HFFc6 (cell line): ENCODE data around the gene PID1. TPM values are rescaled to one million over a fixed set of nuclear protein-coding genes. Genes with fewer than 3 reads are reported as not detected.
A peak's percentile ranks its signal among the peaks of the same experiment; 100 is the strongest.

Source experiments
- DNase-seq: peaks from one replicate; pipeline ENCODE4 v3.0.0-alpha.2; 2018
- H3K27ac Mint-ChIP-seq: 2 replicates; pipeline ENCODE4 v1.8.0; 2020; ENCODE audit warnings: mild to moderate bottlenecking, mixed read lengths
- H3K27me3 Mint-ChIP-seq: 2 replicates; pipeline ENCODE4 v1.8.0; 2021; ENCODE audit warnings: mild to moderate bottlenecking, moderate library complexity, mixed read lengths; ENCODE audit not compliant: insufficient read depth
- H3K36me3 Mint-ChIP-seq: 2 replicates; pipeline ENCODE4 v1.8.0; 2021; ENCODE audit warnings: low read depth, mixed read lengths
- H3K4me1 Mint-ChIP-seq: 2 replicates; pipeline ENCODE4 v1.8.0; 2020; ENCODE audit warnings: low read depth, mixed read lengths
- H3K4me3 Mint-ChIP-seq: 2 replicates; pipeline ENCODE4 v1.8.0; 2020; ENCODE audit warnings: mild to moderate bottlenecking, moderate library complexity, mixed read lengths
- H3K9me3 Mint-ChIP-seq: 2 replicates; pipeline ENCODE4 v1.8.0; 2020; ENCODE audit warnings: mild to moderate bottlenecking, mixed read lengths
- total RNA-seq, 6 experiments: library from RNA; stranded (reverse); fragmentation: NEBNext Ultra II Directional; extraction: Animal tissue kit (Norgen Biotek cat#: 25700); gene quantifications; 2 replicates in 1 of 6; 3 replicates in 5 of 6; pipeline ENCODE4 v1.2.3, GENCODE V29; 2021
- TF ChIP-seq, protein P1 (sequence below): fragments of 200-600 bp; sonication (generic); IDR thresholded peaks from 2 replicates; pipeline ENCODE4 v1.5.0; 2021; ENCODE audit warnings: antibody characterized with exemption, mild to moderate bottlenecking

The PID1 gene
- total RNA-seq, 6 experiments from 2014 or later = 6.7 to 9.1 (median 8.6) TPM

DNA sequence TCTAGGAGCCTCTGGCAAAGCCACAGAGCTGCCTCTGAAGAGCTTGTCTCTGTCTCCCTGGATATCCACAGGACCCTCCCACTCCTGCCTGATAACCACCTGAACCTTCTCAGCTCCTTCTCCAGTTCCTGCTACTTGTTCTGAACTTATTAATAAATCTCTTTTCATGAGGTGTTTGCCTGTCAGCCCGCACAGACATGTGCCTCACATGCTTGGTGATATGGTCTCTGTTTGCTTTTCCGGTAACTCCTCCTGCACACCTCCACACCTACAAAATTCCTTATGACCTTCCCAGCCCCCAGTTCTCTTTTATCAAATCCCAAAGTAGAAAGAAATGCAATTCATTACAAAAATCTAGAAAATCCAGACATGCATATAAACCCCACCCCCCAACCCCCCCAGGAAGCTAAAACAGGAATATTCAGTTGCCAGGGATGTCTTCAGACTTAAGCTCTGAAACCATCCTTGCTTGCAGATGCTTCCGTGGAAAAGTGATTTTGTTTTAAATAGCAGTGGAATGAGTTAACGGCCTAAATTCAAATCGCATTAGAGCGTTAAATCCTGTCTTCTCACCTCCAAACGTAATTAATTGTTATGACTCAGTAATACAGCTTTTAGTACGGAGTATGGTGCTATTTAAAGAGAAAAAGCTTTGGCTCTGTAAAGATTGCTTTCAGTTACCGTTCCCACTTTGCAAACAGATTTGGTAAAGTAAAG is 2.1 kb upstream of the PID1 start:
- TF ChIP-seq, protein P1, sequence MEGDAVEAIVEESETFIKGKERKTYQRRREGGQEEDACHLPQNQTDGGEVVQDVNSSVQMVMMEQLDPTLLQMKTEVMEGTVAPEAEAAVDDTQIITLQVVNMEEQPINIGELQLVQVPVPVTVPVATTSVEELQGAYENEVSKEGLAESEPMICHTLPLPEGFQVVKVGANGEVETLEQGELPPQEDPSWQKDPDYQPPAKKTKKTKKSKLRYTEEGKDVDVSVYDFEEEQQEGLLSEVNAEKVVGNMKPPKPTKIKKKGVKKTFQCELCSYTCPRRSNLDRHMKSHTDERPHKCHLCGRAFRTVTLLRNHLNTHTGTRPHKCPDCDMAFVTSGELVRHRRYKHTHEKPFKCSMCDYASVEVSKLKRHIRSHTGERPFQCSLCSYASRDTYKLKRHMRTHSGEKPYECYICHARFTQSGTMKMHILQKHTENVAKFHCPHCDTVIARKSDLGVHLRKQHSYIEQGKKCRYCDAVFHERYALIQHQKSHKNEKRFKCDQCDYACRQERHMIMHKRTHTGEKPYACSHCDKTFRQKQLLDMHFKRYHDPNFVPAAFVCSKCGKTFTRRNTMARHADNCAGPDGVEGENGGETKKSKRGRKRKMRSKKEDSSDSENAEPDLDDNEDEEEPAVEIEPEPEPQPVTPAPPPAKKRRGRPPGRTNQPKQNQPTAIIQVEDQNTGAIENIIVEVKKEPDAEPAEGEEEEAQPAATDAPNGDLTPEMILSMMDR = no peak
- H3K9me3 Mint-ChIP-seq = no peaks in the 10 kb centered on the region
- H3K4me3 Mint-ChIP-seq = peak overlapping the region; percentile 76
- peaks cover 44% of the 10 kb centered on the region for H3K4me1 Mint-ChIP-seq
- H3K27ac Mint-ChIP-seq = peak overlapping the region; percentile 11; the same call in 1 of the 2 replicates
- no peak for DNase-seq
- H3K27me3 Mint-ChIP-seq = peaks cover 6% of the 10 kb centered on the region
- H3K36me3 Mint-ChIP-seq = no peaks in the 10 kb centered on the region

DNA sequence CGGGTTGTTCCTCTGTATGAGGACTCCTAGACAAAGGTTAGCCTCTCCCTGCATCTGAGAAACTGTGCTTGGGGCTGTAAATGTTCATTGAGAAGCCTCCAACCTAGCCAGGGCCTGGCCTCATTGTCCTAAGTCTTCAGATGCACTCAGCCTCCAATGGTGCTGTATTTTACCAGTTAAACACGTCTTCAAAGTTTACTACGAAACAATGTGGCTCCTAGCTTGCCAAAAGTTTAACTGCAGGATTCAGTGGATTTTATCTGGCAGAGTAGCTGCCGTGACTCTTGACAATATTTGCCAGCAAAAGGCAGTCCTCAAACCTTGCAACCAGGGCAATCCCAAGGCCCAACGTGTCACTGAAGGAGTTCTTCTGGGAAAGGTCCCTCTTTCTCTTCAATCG is 1.1 kb downstream of the PID1 start:
- Mint-ChIP-seq H3K4me3 (peak overlapping the region; percentile 89), H3K36me3 (no peaks in the 10 kb centered on the region), H3K27ac (no peak overlapping the region), H3K9me3 (no peaks in the 10 kb centered on the region), H3K4me1 (peaks cover 54% of the 10 kb centered on the region), H3K27me3 (peaks cover 1% of the 10 kb centered on the region)
- TF ChIP-seq, protein P1 = no peak
- no peak for DNase-seq

DNA sequence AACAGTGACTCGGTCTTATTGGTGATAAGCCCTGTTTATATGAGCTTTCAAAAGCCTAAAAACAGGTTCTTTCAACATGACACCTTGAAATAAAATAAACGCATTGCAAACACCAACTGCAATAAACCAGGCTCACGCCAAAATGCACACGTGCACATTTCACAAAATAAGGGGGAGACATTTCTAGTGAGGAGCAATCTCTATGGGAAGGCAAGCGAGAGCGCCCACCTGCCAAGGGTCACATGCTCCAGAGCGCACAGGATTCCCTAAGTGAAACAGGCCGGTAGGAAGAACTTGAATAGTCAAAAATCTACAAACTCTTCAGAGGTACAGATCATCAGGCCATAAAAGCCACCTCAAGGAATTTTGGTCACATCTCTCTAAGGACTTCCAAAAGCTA is 1.9 kb downstream of the PID1 start:
- DNase-seq = no peak
- peaks cover 54% of the 10 kb centered on the region for H3K4me1 Mint-ChIP-seq
- no peaks in the 10 kb centered on the region for H3K36me3 Mint-ChIP-seq
- peaks cover 1% of the 10 kb centered on the region for H3K27me3 Mint-ChIP-seq
- TF ChIP-seq, protein P1 = no peak; the same call in 1 of the 2 replicates
- no peaks in the 10 kb centered on the region for H3K9me3 Mint-ChIP-seq
- H3K27ac Mint-ChIP-seq = no peak overlapping the region
- peak overlapping the region; percentile 89 for H3K4me3 Mint-ChIP-seq

DNA sequence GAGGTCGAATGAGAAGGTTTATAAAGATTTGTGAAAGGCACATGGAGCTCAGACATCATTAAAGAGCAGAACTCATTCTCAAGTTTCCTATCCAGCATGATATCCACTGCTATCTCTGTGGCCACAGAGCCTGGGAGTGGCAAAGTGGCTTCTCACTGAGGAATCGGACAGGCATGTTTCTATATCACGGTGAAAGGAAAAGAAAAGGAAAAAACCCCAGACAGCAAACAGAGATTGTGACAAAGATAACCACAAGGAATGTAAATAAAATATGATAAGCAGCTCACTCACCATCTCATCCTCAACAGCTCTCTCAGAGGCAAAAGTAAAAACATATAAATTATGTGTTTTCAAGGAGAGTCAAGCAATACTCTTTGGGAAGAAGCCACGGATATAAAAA is 2.5 kb downstream of the PID1 start:
- DNase-seq = peak; percentile 62
- H3K9me3 Mint-ChIP-seq = no peaks in the 10 kb centered on the region
- no peaks in the 10 kb centered on the region for H3K36me3 Mint-ChIP-seq
- H3K27me3 Mint-ChIP-seq = peaks cover 1% of the 10 kb centered on the region
- H3K4me1 Mint-ChIP-seq = peaks cover 49% of the 10 kb centered on the region
- peak overlapping the region; percentile 30; the same call in 1 of the 2 replicates for H3K27ac Mint-ChIP-seq
- H3K4me3 Mint-ChIP-seq = peak overlapping the region; percentile 89
- TF ChIP-seq, protein P1 = no peak

DNA sequence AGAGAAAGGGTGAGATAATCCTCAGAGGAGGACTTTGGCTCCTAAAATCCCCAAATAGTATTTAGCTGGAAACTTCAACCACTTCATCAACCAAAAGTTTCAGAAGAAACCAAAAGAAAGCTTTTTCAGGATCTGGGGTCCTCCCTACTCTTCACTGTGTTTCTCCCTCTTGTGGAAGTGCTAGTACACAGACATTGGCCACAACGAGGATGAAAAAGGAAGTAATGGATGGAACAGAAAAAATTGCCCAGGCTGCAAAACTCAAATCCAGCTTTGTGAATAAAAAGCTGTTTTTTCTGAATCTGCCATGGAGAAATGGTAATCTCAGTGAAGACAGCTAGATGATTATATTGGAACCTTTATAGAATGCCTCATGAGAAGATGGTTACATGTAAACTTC is 4.0 kb downstream of the PID1 start:
- H3K9me3 Mint-ChIP-seq = no peaks in the 10 kb centered on the region
- TF ChIP-seq, protein P1 = no peak
- DNase-seq = no peak
- no peaks in the 10 kb centered on the region; the same call in 1 of the 2 replicates for H3K36me3 Mint-ChIP-seq
- H3K27ac Mint-ChIP-seq = no peak overlapping the region
- peaks cover 42% of the 10 kb centered on the region for H3K4me1 Mint-ChIP-seq
- no peak overlapping the region for H3K4me3 Mint-ChIP-seq
- H3K27me3 Mint-ChIP-seq = peaks cover 1% of the 10 kb centered on the region; the same call in 1 of the 2 replicates
